LNCAP (cell line): ENCODE data around the gene ANG.
A peak's percentile ranks its signal among the peaks of the same experiment; 100 is the strongest.

Source experiments
- TF ChIP-seq, protein P1 (sequence below): fragments of 450-650 bp; IDR thresholded peaks from 2 replicates; pipeline ENCODE4 v1.5.1; 2017; ENCODE audit warnings: mild to moderate bottlenecking

The ANG gene

GRCh38 chr14:20656274-20656673 lies 32.3 kb upstream of the ANG start:
- TF ChIP-seq, protein P1, sequence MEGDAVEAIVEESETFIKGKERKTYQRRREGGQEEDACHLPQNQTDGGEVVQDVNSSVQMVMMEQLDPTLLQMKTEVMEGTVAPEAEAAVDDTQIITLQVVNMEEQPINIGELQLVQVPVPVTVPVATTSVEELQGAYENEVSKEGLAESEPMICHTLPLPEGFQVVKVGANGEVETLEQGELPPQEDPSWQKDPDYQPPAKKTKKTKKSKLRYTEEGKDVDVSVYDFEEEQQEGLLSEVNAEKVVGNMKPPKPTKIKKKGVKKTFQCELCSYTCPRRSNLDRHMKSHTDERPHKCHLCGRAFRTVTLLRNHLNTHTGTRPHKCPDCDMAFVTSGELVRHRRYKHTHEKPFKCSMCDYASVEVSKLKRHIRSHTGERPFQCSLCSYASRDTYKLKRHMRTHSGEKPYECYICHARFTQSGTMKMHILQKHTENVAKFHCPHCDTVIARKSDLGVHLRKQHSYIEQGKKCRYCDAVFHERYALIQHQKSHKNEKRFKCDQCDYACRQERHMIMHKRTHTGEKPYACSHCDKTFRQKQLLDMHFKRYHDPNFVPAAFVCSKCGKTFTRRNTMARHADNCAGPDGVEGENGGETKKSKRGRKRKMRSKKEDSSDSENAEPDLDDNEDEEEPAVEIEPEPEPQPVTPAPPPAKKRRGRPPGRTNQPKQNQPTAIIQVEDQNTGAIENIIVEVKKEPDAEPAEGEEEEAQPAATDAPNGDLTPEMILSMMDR = no peak

- TF ChIP-seq, protein P1 = peak; percentile 80
Observed at GRCh38 chr14:20657216-20658211, 31.1 kb upstream of the ANG start.

- TF ChIP-seq, protein P1 = no peak
Observed at GRCh38 chr14:20658246-20658645, 30.3 kb upstream of the ANG start.

DNA sequence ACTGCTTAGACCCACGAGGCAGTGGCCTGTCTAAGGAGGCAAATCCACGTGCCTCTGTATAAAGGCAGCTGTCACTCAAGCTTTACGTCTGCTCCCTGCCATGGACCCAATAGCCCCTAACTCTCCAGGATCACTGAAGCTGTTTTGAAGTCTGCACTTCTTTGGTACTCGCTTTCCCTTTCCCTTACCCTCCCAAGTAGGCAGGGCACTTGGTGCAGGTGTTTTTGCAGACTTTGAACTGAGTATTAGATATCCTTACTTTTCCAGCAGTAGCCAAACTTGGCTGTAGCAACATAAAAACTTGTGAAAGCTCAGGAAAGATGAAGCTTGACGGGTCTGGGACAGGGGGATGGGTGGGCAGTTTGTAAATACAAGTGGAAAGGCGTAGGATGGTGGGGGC lies 29.2 kb upstream of the ANG start:
- TF ChIP-seq, protein P1 = no peak

- TF ChIP-seq, protein P1 = no peak
Observed at GRCh38 chr14:20659813-20660395, 28.7 kb upstream of the ANG start.

- TF ChIP-seq, protein P1 = no peak
Observed at GRCh38 chr14:20661197-20661596, 27.4 kb upstream of the ANG start.

DNA sequence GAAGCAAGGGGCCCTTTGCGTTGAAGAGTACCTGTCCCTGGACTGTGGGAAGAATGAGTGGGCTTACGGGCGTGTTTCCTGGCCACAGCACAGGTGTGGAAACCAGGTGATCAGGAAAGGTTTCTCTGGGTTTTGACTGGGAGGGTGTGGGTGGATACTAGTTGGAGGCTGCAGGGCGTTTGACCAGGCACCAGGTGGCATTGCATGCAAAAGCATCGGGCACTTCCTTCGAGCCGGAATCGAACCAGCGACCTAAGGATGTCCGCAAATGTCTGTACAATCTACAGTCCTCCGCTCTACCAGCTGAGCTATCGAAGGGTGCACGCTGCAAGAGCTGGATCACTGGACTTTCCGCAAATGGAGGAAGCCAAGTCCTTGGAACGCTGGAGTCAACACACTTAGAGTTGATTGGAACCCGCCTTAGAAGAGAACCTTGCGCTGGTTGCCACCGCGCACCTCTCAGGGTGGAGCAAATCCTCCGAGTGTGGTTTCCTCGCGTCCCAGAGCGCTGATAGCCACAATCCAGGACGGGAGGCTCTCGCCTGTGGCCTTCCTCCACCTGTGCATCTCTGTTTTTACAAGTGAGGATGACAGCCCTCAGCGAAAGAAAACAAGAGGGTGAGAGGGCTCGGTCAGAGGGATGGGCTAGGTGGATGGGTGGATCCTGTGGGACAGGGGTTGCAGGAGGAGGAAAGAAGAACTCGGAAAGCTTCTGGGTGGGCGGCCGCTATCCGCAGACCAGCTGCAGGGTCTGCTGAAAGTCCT lies 25.4 kb upstream of the ANG start:
- TF ChIP-seq, protein P1 = peak; percentile 54
